A673 (cell line): ENCODE results near the gene FZD7. TPM values are rescaled to one million over a fixed set of nuclear protein-coding genes. Genes with fewer than 3 reads are reported as not detected.

Experiments
- BruUV-seq: library from RNA; stranded (reverse); fragments of 400-500 nt; replicated peaks from 2 replicates; lab custom pipeline; 2021; lab: Mats Ljungman, UMichigan
- CTCF ChIA-PET: fragments of 300-600 bp; sonication (Branson Sonifier 250); formaldehyde crosslinking; loops from one replicate; lab custom pipeline; 2022; ENCODE audit warnings: antibody characterized with exemption; lab: Charles Lee
- POLR2A ChIA-PET: fragments of 300-600 bp; sonication (Branson Sonifier 250); formaldehyde crosslinking; loops from one replicate; lab custom pipeline; 2022; ENCODE audit warnings: antibody characterized with exemption; ENCODE audit not compliant: low non-redundant PET; lab: Charles Lee
- DNase-seq: peaks from one replicate; pipeline ENCODE4 v3.0.0-alpha.2; 2015; ENCODE audit warnings: low spot score
- H3K27ac ChIP-seq: fragments of 200-600 bp; sonication (generic); 2 replicates; pipeline ENCODE4 v1.5.1; 2016; ENCODE audit warnings: mixed run types, low read depth, mild to moderate bottlenecking, mixed read lengths, antibody characterized with exemption, low read length; ENCODE audit not compliant: poor library complexity, severe bottlenecking
- H3K27me3 ChIP-seq: fragments of 200-600 bp; sonication (generic); replicated peaks from 2 replicates; pipeline ENCODE4 v1.6.1; 2017; ENCODE audit warnings: mixed run types, low read depth, mild to moderate bottlenecking, mixed read lengths, antibody characterized with exemption, low read length; ENCODE audit not compliant: insufficient read depth, poor library complexity
- H3K36me3 ChIP-seq: fragments of 200-600 bp; sonication (generic); 2 replicates; pipeline ENCODE4 v1.6.1; 2016; ENCODE audit warnings: mixed run types, mild to moderate bottlenecking, mixed read lengths, antibody characterized with exemption, low read length; ENCODE audit not compliant: insufficient read depth, poor library complexity, severe bottlenecking
- H3K4me1 ChIP-seq: fragments of 200-600 bp; sonication (generic); 2 replicates; pipeline ENCODE4 v1.6.1; 2017; ENCODE audit warnings: mixed run types, mild to moderate bottlenecking, mixed read lengths, antibody characterized with exemption, low read length; ENCODE audit not compliant: insufficient read depth, poor library complexity, severe bottlenecking
- H3K4me3 ChIP-seq: fragments of 200-600 bp; sonication (generic); 2 replicates; pipeline ENCODE4 v1.5.1; 2016; ENCODE audit warnings: low read depth, mixed run types, mild to moderate bottlenecking, mixed read lengths, low read length; ENCODE audit not compliant: poor library complexity, severe bottlenecking
- H3K9me3 ChIP-seq: fragments of 200-600 bp; sonication (generic); 2 replicates; pipeline ENCODE4 v1.6.1; 2016; ENCODE audit warnings: mixed run types, low read depth, mild to moderate bottlenecking, mixed read lengths, antibody characterized with exemption, low read length; ENCODE audit not compliant: poor library complexity, severe bottlenecking
- EZH2 ChIP-seq: fragments of 200-600 bp; sonication (generic); IDR thresholded peaks from 2 replicates; pipeline ENCODE4 v1.6.1; 2017; ENCODE audit warnings: borderline replicate concordance, low read depth, mild to moderate bottlenecking, mixed read lengths, antibody characterized with exemption, low read length; ENCODE audit not compliant: poor library complexity, severe bottlenecking
- intact Hi-C: fragments of 100-400 bp; cut with micrococcal nuclease; formaldehyde crosslinking; loops from one replicate; pipeline ENCODE4 v1.10.0; 2022; ENCODE audit not compliant: unreplicated experiment
- total RNA-seq: library from RNA; stranded (reverse); gene quantifications from 2 replicates; pipeline ENCODE4 v1.2.3, GENCODE V29; 2021
- TF ChIP-seq, protein P1 (sequence below): fragments of 300-800, 200-600 bp; sonication (generic); conservative IDR thresholded peaks from 2 replicates; pipeline ENCODE4 v1.5.1; 2017; ENCODE audit warnings: low read depth, mild to moderate bottlenecking, antibody characterized with exemption, low read length, moderate library complexity, mixed read lengths

FZD7 gene
- total RNA-seq, 1 experiment from 2014 or later, result 14.1 TPM

DNA sequence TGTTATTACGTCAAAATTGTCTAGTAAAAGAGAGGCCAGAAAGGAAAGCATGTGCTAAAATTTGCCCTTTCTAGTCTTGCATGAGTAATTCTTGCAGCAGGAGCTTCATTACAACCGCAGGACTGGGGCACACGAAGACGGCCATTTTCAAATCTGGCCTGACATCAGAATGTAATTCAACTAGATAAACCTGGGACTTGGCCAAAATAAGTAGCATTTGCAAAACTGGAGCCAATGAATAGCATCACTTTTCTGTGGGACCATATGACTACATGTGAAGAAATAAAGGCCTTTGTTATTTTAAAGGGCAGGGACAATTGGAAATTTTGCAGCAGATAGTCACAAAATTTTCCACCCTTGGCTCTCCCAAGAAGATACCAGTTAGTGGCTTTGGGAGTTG lies 3.0 kb upstream of the FZD7 start:
- H3K36me3 ChIP-seq, result no peaks in the 10 kb centered on the region
- DNase-seq, result no peak

DNA sequence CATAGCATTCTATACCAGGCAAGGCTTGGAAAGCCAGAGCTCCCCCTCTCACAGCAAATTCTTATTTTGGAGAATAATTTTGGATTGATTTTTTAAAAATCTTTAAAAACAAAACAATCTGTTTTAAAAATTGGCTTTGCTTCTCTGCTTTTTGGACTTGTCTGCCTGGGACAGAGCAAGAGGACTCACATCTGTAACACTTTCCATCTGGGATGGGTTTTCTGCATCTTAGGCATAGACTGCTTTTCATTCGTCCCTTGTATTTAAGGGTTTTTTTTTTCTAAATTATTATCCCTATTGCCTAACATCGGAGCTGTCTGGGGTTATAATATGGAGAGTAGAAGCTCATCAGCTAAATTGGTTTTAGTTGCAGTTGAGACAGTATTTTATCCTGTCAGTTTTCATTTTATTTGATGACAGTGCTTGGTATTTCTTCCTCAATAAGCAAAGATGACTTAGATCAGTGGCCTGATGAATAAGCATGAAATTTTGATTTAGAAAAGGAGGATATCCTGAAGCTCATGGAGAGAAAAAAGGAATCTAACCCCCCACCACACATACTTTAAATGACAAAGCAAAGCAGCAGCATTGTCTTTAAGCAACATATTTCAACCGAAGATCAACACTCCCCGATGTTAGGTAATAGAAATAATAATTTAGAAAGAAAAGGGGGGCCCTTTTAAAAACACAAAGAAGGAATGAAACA lies 2.3 kb upstream of the FZD7 start:
- Histone ChIP-seq H3K36me3 (no peaks in the 10 kb centered on the region), H3K27me3 (no peaks in the 10 kb centered on the region), H3K4me1 (peaks cover 26% of the 10 kb centered on the region), H3K27ac (no peak overlapping the region), H3K9me3 (no peaks in the 10 kb centered on the region), H3K4me3 (no peak overlapping the region)
- POLR2A ChIA-PET, result no interaction called here
- no peak for TF ChIP-seq EZH2
- TF ChIP-seq, protein P1, sequence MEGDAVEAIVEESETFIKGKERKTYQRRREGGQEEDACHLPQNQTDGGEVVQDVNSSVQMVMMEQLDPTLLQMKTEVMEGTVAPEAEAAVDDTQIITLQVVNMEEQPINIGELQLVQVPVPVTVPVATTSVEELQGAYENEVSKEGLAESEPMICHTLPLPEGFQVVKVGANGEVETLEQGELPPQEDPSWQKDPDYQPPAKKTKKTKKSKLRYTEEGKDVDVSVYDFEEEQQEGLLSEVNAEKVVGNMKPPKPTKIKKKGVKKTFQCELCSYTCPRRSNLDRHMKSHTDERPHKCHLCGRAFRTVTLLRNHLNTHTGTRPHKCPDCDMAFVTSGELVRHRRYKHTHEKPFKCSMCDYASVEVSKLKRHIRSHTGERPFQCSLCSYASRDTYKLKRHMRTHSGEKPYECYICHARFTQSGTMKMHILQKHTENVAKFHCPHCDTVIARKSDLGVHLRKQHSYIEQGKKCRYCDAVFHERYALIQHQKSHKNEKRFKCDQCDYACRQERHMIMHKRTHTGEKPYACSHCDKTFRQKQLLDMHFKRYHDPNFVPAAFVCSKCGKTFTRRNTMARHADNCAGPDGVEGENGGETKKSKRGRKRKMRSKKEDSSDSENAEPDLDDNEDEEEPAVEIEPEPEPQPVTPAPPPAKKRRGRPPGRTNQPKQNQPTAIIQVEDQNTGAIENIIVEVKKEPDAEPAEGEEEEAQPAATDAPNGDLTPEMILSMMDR, result no peak
- intact Hi-C loops, result loop anchor here (5.0 kb wide), 1 partner anchor 149 kb away; no protein-coding TSS in a partner anchor
- no TSS peak for BruUV-seq
- CTCF ChIA-PET, result no interaction called here
- DNase-seq, result no peak

More for the DNA sequence above, 3.0 kb upstream of the FZD7 start:
- Histone ChIP-seq H3K27ac (no peak overlapping the region), H3K27me3 (no peaks in the 10 kb centered on the region), H3K9me3 (no peaks in the 10 kb centered on the region), H3K4me3 (no peak overlapping the region), H3K4me1 (peaks cover 20% of the 10 kb centered on the region)
- BruUV-seq, result no TSS peak
- TF ChIP-seq, protein P1, result no peak
- TF ChIP-seq EZH2, result no peak
- intact Hi-C loops, result loop anchor here (1.0 to 5.0 kb wide), 2 partner anchors 148 to 170 kb away; no protein-coding TSS in a partner anchor
- CTCF ChIA-PET, result no interaction called here
- POLR2A ChIA-PET, result no interaction called here

DNA sequence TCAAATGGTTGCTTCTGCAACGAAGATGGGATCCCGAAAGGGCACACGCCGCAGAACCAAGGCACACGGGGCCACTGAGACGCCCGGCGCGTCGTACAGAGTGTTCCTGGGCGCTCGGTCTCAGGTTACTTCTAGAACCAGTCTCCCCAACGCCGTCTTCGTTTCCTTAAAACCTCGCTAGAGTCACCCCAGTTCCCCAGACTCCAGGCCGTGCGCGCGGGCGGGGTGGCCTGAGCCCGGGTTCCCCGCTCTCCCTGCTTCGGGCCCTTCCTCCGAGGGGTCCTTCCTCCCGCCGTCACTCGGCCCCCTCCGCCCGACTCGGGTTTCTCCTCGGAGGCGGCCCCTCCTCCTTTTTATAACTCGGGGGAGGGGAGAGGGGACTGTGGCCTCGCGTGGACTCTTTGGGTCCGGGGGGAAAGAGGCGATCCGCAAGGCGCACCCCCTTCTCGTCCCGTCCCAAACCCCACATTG lies 774 bp upstream of the FZD7 start:
- Histone ChIP-seq H3K9me3 (no peaks in the 10 kb centered on the region), H3K4me3 (peak overlapping the region; percentile 85), H3K4me1 (peaks cover 38% of the 10 kb centered on the region), H3K36me3 (no peaks in the 10 kb centered on the region), H3K27ac (peak overlapping the region; percentile 95), H3K27me3 (no peaks in the 10 kb centered on the region)
- TSS peak; percentile 61 for BruUV-seq
- ChIA-PET CTCF (no interaction called here), POLR2A (no interaction called here)
- TF ChIP-seq, protein P1, result no peak
- TF ChIP-seq EZH2, result no peak
- peak; percentile 78 for DNase-seq
- intact Hi-C loops, result loop anchor here (5.0 kb wide), 1 partner anchor 151 kb away; no protein-coding TSS in a partner anchor
